NCI-H345 treated with DMSO at 0.1 percent for 48 hours (cell line): Measurements from ENCODE around the gene GPATCH4.
"Not testable (repeated sequence)": the region's sequence is repeated elsewhere in the genome, so short reads cannot be mapped to it uniquely, and the experiment has no call there.

Experiments
- DNase-seq: peaks from one replicate; lab custom pipeline; 2025; ENCODE audit not compliant: unreplicated experiment; lab: John Stamatoyannopoulos, UW

The GPATCH4 gene

DNA sequence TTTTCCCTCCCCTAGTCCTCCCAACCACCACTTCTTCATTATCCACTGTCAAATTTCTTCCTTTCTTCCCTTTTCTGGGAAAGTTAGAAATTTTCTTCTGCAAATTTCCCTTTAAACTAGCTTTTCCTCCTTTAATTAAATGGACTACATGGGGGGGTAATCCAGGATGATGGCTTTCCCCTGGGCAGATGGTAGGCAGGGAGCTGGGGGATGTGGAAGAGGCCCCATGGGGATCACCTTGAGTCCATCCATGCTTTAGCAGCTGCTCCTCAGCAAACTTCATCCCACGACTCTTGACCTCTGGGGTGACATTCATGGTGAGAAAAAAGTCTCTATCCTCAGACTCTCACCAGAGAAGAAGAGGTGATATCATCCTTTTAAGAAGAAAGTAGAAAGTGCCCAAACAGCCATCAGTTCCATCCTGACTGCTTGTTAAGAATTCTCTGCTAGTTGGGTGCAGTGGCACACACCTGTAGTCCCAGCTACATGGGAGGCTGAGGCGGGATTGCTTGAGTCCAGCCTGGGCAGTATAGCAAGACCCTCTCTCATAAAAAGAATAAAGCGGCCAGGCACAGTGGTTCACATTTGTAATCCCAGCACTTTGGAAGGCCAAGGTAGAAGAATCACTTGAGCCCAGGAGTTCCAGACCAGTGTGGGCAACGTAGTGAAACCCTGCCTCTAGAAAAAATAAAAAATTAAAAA lies 2.4 kb downstream of the GPATCH4 start:
- no peak for DNase-seq

DNA sequence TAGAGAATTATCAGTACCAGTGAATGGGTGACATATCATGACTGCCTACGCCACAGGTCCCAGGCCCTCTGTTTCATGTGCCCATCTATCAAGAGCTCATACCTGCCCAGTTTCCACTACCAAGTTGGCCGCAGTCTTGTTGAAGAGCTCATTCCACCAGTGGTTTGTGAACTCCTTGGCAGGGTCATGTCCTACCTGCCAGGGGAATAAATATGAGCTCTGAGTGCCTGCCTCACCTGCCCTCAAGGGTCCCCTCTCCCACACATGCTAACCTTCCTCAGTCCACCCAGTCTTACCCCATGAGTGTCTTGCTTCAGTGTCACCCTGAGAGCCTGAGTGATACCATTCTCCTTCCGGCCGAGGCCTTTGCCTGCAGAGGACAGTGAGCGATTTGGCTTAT lies 3.2 kb downstream of the GPATCH4 start:
- DNase-seq = no peak

DNA sequence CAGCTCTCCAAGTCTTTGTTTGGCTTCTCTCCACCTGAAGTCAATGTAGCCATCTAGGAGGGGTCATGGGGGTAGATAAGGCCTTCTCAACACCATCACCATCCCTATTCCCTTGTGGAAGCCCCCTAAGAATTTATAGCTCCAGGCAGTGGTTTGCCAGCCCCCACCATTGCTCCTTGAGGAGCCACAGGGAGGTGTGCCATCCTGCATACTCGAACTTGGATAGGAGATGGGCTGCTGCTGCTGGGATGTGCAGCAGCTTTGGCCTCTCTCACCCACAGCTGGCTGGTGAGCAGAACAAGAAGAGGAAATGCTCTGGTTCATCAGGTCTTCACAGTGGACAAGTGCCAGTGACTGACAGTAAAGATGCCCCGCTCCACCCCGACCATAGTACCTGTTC lies 4.9 kb downstream of the GPATCH4 start:
- DNase-seq = no peak

DNA sequence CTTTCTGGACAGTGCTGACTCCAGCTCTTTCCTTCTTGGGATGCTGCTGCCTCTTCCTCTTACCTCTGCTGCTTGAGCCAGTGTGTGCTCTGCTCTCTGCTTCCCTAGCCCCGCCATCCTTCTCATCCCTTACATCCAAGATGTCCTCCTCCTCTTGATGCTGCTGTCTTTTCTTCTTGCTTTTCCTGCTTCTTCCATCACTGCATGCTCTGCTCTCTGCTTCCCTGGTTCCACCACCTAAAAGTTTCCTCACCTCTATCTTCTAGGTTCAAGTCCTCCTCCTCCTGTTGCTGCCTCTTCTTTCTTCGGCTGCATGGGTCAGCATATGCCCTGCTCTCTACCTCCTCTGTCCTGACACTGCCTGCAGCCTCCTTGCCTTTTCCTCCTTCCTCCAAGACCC lies 6.3 kb downstream of the GPATCH4 start:
- no peak for DNase-seq

DNA sequence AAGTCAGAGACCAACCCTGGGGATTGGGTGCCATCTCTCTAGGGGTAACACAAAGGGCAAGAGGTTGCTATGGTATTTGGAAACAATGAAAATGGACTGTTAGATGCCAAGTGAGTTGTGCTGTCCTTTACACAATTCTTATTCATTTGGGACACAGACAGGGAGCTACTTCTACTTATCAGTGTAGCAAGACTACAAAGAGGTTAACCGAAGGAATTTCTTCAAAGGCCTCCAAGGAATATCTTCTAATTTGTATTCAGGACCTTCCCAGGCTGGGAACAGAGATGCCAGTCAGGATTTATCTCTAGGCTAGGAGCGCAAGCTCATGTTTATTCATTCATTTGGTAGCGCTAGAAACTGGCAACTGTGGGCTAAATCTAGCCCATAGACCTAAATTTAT lies 7.1 kb downstream of the GPATCH4 start:
- DNase-seq = no peak

DNA sequence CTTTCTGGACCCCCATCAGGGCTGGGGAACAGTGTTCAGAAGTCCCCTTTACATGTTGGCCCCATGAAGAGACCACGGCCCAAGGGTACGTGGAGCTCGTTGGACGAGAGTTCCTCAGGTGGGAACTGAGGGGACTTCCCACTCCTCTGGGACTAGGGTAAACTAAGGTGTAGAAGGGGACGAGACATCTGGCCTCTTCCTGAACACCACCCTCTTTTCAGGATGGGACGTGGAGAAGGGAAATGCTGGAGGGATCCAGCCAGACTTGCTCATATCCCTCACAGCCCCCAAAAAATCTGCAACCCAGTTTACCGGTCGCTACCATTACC lies 7.7 kb downstream of the GPATCH4 start:
- no peak for DNase-seq

DNA sequence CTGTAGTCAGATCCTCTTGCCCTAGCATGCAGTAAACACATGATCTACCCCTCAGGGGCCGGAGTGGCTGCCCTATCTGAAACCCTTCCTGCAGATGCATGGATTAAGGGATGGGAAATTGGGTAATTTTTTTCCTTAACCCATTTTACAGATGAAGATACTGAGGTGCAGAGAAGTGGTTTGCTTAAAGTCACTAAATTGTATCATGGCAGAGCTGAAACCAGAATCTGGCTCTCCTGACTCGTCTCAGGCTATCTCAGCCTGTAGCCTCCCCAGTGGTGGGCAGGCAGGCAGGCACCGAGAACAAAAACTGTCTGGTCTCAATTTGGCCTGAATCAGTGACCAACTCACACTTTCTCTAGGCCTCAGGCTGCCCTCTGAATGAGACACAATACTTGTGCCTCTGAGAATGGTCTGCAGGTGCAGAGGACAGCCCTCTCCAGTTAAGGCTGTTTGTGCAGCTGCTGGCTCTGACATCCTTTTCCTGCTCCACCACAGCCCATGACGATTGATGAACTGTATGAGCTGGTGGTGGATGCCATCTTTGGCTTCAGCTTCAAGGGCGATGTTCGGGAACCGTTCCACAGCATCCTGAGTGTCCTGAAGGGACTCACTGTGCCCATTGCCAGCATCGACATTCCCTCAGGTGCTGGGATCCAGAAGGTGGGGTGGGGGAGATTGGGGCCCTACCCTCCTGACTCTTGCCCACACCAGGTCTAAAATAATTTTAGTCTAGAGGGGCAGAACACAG lies 8.2 kb downstream of the GPATCH4 start:
- no peak for DNase-seq

DNA sequence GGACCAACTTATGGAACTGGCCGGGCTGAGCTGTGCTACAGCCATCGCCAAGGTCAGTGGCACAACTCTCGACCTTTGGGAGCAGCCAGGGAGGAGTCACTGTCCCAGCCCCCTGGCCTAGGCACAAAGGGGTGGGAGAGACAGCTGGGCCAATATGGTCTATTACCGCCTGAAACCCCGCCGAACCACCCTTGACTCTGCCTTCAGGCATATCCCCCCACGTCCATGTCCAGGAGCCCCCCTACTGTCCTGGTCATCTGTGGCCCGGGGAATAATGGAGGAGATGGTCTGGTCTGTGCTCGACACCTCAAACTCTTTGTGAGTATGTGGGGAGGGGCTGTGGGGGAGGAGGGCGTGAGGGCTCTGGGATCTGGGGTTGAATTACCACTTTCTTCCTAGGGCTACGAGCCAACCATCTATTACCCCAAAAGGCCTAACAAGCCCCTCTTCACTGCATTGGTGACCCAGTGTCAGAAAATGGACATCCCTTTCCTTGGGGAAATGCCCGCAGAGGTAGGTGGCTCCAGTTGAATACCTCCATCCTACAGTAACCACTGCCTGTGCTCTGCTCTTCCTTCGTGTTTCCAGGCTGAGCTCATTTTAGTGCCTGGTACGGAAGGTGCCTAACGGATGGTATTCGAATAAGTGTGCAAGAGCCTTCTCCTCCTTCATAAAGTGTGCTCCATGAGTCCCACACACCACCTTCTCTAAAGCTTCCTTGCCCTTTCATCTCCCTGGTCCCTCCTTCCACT lies 8.9 kb downstream of the GPATCH4 start:
- no peak for DNase-seq

DNA sequence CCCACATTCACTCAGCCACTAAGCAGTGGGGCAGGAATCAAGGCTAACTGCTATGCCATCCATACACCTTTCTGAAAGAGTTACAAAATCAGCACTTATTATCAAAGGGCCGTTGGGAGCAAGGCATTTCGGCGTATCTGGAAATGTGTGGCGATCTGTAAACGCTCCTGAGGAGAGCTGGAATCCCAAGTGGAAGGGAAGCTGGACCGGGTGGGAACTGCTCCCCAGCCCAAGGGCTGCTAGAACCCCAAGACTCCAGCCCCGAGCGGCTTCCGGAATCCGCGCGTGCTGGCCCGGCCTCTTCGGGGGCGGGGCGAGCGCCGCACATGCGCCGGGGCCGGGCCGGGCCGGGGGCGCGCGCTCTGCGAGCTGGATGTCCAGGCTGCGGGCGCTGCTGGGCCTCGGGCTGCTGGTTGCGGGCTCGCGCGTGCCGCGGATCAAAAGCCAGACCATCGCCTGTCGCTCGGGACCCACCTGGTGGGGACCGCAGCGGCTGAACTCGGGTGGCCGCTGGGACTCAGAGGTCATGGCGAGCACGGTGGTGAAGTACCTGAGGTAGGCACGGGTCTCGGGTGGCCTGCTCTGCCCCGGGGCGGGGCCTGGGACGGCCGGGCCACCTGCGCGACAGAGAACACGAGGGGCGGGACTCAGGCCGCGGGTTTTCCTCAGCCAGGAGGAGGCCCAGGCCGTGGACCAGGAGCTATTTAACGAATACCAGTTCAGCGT lies 9.7 kb downstream of the GPATCH4 start, which contains the start of gene NAXE:
Gene NAXE (plus strand): TSS at position 345 of the 726 bp plus-strand sequence. CDS start 29 bp downstream, at position 374.
- DNase-seq = peak; percentile 47

DNA sequence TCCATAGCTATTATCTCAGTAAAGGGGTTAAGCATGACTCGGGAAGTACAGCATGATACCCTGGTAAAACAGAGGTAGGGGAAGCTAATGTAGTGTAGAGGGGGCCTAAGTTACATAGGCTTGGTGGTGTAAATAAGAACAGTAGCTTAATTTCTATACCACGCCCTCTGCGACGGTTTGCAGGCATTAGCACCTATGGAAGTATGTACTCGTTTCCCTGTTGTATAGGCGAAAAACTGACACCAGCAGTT lies 10.2 kb downstream of the GPATCH4 start:
- DNase-seq = no peak

DNA sequence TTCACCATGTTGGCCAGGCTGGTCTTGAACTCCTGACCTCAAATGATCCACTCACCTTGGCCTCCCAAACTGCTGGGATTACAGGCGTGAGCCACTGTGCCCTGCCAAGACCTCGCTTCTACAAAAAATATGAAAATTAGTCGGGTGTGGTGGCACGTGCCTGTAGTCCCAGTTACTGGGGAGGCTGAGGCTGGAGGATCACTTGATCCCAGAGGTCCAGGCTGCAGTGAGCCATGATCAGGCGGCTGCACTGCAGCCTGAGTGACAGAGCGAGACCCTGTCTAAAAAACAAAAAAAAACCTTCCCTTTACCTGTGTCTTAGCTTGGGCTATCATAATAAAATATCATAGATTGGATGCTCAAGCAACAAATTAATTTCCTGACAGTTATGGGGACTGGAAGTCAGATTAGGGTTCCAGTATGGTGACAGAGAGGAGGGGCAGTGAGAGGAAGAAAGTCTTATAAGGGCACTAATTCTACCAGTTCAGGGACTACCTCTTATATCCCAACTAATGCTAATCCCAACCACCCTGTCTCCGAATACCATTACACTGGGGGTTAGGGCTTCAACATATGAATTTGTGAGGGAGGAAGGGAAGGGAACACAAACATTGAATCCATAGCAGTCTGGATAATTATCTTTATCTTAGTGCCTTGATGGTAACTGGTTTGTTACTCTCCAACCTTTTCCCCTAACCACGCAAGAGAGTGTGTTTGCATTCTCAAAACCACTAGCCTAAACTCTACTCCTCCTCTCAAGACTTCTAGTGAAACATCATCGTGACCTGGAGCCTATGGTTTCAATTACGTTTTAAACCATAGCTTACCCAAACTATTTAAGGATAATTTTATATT lies 10.7 kb downstream of the GPATCH4 start:
- no peak for DNase-seq

DNA sequence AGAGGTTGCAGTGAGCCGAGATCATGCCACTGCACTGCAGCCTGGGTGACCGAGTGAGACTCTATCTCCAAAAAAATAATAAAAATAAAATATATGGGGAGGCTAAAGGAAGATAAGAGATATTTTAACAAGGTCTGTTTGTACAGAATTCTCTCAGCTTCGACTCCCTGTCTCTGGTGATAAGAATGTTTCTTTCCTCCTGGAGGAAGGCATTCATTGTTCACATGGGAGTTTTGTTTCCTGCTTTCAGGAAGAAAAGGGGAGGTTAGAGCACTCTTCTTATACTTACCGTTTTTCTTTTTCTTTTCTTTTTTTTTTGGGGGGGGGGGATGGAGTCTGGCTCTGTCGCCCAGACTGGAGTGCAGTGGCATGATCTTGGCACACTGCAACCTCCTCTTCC lies 11.7 kb downstream of the GPATCH4 start:
- DNase-seq = no peak

DNA sequence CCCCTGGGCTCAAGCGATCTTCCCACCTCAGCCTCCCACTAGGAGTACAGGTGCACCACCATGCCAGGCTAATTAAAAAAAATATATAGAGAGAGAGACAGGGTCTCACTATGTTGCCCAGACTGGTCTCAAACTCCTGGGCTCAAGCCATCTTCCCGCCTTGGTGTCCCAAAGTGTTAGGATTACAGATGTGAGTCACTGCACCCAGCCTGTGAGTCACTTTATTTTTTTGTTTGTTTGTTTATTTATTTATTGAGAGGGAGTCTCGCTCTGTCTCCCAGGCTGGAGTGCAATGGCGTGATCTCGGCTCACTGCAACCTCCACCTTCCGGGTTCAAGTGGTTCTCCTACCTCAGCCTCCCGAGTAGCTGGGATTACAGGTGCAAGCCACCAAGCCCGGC lies 13.4 kb downstream of the GPATCH4 start:
- not testable (repeated sequence) for DNase-seq

DNA sequence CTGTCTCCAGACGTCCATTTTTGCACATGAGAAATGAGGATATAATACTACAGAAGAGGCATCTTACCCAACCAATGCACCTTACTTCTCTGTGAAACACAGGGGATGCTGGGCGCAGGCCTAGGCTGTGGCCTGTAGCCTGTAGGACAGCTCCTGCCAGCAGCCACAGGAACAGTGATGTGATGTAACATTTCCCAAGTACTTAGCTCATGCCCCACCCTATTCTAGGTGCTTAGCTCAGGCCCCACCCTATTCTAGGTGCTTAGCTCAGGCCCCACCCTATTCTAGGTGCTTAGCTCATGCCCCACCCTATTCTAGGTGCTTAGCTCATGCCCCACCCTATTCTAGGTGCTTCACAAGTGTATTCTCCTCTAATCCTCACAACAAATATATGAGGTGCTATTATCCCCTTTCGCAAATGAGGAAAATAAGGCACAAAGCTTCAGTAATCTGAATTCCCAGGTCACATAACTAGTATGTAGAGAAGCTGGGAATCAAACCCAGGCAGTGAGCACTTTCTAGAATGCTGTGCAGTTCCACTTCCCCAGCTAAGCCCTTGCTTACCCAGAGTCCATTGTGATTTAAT lies 14.3 kb downstream of the GPATCH4 start:
- DNase-seq = no peak

DNA sequence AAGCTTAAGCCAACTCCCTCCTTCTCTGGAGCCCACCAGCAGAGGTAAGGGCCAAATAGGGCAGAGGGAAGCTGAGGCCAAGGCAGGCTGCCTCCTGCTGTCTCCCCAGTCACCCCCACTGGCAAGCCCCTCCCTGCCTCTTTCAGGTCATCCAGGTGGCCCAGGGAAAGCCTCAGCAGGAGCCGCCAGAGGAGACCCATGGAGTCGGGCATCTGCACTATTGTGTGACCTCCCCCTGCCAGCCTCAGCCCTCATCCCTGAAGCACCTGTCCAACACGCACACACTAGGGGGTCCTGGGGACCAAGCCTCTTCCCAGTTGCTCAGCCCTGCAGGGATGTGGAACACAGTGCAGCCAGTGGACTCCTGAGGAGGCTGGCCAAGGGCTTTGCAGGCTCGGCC lies 15.0 kb downstream of the GPATCH4 start:
- DNase-seq = peak; percentile 12

DNA sequence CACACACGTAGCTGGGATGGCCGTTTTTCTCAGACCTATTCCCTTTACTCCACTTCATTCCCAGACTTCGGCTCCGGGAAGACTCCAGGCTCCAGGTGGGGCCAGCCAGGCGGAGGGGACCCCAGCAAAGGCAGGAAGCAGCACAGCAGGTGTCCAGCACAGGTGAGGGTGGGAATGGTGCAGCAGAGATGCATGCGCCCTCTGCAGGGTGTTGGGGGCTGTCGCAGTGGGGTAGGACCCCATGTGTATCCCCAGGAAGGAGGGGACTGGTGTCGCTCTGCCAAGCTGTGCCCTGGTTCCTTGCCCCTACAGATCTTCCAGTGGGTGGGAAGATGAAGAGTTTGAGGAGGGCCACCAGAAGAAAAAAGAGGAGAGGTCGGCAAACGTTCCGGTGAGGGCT lies 16.5 kb downstream of the GPATCH4 start:
- DNase-seq = no peak

DNA sequence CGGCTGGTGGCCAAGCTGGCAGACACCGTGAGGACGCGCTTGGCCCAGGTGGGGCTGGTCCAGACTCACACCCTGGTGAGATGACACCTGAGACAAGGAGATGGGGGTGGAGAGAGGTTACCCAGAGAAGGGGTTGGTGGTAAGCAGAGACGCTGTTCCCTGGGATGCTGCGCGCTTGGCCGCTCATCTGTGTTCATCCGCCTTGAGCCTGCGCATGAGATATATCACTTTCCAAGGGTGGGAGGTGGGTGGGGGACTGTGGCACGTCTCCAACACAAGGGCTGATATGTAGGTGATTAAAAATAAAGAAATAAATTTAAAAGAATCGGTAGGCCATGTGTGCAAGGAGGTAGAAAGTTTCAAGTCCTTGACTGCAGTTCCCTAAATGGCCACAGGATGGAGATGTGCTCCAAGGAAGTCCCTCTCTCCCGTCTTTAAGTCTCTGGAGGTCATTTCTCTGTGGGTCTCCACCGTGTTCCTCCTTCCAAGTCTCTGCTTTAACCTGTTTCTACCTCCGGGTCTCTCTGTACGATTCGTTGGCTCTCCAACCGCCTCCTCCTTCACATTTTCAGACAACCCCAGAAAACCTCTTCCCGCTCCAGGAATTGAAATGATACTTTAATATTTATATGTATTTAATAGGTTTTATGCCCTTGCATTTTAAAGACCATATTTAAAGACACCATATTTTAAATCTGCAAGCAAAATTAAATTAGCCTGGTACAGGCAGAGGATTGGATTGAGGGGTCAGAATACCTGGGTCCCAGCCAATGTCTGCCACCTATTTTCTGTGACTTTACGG lies 17.3 kb downstream of the GPATCH4 start:
- DNase-seq = peak; percentile 62

DNA sequence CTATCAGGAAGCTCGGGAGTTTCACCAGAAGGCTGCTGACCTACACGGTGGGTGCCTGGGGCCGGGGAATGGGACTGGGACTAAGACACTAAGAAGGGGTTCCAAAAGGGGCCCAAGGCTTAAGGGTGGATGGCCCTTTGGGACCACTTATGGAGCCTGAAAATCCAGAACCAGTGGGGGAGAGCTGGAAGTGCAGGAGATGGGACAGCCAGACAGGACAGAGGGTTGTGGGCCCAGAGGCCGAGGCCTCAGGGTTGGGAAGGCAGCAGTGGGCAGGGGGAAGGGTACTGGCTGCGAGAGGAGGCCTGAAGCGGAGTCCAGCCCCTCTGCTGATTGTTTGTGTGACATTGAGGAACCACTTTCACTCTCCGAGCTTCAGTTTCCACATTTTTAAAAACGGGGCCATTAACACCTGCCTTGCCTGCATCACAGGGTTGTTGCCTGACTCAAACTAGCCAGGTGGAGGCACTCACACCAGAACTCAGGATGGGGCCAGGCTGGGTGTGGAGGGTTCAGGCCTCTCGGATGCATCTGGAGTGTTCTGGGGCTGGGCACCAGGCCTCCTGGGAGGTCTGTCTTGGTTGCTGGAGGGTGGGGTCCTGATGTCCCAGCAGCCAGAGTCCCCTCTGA lies 18.8 kb downstream of the GPATCH4 start:
- DNase-seq = no peak
